ENCODE data around the gene RAD21L1. TPM values are rescaled to one million over a fixed set of nuclear protein-coding genes. Genes with fewer than 3 reads are reported as not detected.

RAD21L1 gene
- total RNA-seq, 4 donors from 2014 or later = not detected

GRCh38 chr20:1198751-1199150, 27.1 kb upstream of the RAD21L1 start:
- Histone ChIP-seq H3K4me1 (no peaks in the 10 kb centered on the region), H3K27me3 (no peaks in the 10 kb centered on the region), H3K36me3 (no peaks in the 10 kb centered on the region), H3K9me3 (no peaks in the 10 kb centered on the region), H3K27ac (no peak overlapping the region), H3K4me3 (no peak overlapping the region)
- TF ChIP-seq CTCF (IDR thresholded peaks at IDR 0.05) (no peak), POLR2A (IDR thresholded peaks at IDR 0.05) (no peak)
- no peak for DNase-seq
- intact Hi-C loops (cut with DNase I; ENCODE audit: low total_unique reads) = no loop called here

GRCh38 chr20:1199212-1199873, 26.5 kb upstream of the RAD21L1 start:
- no peak overlapping the region for H3K27ac ChIP-seq
- DNase-seq = no peak
- TF ChIP-seq CTCF (IDR thresholded peaks at IDR 0.05) = no peak
- TF ChIP-seq POLR2A (IDR thresholded peaks at IDR 0.05) = no peak
- intact Hi-C loops (cut with DNase I; ENCODE audit: low total_unique reads) = no loop called here
- no peaks in the 10 kb centered on the region for H3K36me3 ChIP-seq
- H3K4me3 ChIP-seq = no peak overlapping the region
- H3K4me1 ChIP-seq = no peaks in the 10 kb centered on the region
- H3K9me3 ChIP-seq = no peaks in the 10 kb centered on the region
- H3K27me3 ChIP-seq = no peaks in the 10 kb centered on the region

GRCh38 chr20:1199964-1200363, 25.9 kb upstream of the RAD21L1 start:
- no peaks in the 10 kb centered on the region for H3K4me1 ChIP-seq
- no peaks in the 10 kb centered on the region for H3K9me3 ChIP-seq
- no peaks in the 10 kb centered on the region for H3K36me3 ChIP-seq
- H3K4me3 ChIP-seq = no peak overlapping the region
- H3K27me3 ChIP-seq = no peaks in the 10 kb centered on the region
- no peak for DNase-seq
- TF ChIP-seq POLR2A (IDR thresholded peaks at IDR 0.05) (no peak), CTCF (IDR thresholded peaks at IDR 0.05) (no peak)
- intact Hi-C loops (cut with DNase I; ENCODE audit: low total_unique reads) = no loop called here
- H3K27ac ChIP-seq = no peak overlapping the region

- TF ChIP-seq CTCF (IDR thresholded peaks at IDR 0.05) (no peak), POLR2A (IDR thresholded peaks at IDR 0.05) (no peak)
- intact Hi-C loops (cut with DNase I; ENCODE audit: low total_unique reads) = no loop called here
- DNase-seq = no peak
- no peaks in the 10 kb centered on the region for H3K4me1 ChIP-seq
- H3K27me3 ChIP-seq = no peaks in the 10 kb centered on the region
- no peak within 1 kb of the TSS for H3K4me3 ChIP-seq
- H3K9me3 ChIP-seq = no peaks in the 10 kb centered on the region
- no peak within 1 kb of the TSS for H3K27ac ChIP-seq
- no peaks in the 10 kb centered on the region for H3K36me3 ChIP-seq
Observed at GRCh38 chr20:1202762-1203504, 22.9 kb upstream of the RAD21L1 start, which contains the start of gene C20orf202. Gene C20orf202 (plus strand): TSS chr20:1203454. CDS start chr20:1203586, 132 bp downstream.

- intact Hi-C loops (cut with DNase I; ENCODE audit: low total_unique reads) = no loop called here
- no peak for DNase-seq
- Histone ChIP-seq H3K4me3 (no peak overlapping the region), H3K4me1 (no peaks in the 10 kb centered on the region), H3K27ac (no peak overlapping the region), H3K36me3 (no peaks in the 10 kb centered on the region), H3K27me3 (no peaks in the 10 kb centered on the region), H3K9me3 (no peaks in the 10 kb centered on the region)
- no peak for TF ChIP-seq POLR2A (IDR thresholded peaks at IDR 0.05)
- no peak for TF ChIP-seq CTCF (IDR thresholded peaks at IDR 0.05)
Observed at GRCh38 chr20:1203630-1204029, 22.2 kb upstream of the RAD21L1 start.

Measured in uterus (tissue), 4 donors.